Common myeloid progenitor, CD34-positive (primary cell): Measurements from ENCODE around the gene UNCX.
"Not testable (repeated sequence)": the region's sequence is repeated elsewhere in the genome, so short reads cannot be mapped to it uniquely, and the experiment has no call there.

Experiments
- CTCF ChIA-PET: fragments of 350-600 bp; sonication (Branson Sonifier 250); formaldehyde crosslinking; loops from one replicate; lab custom pipeline; 2021; ENCODE audit warnings: antibody characterized with exemption; lab: Charles Lee
- POLR2A ChIA-PET: fragments of 350-600 bp; sonication (Branson Sonifier 250); formaldehyde crosslinking; loops from one replicate; lab custom pipeline; 2021; ENCODE audit warnings: antibody characterized with exemption; lab: Charles Lee
- DNase-seq, 3 donors: peaks; one replicate each; pipeline versions ENCODE4 v3.0.0 to v3.0.0-alpha.2; 2013
- H3K27ac ChIP-seq, 2 experiments: 1 replicate in 1 of 2; 2 replicates in 1 of 2; pipeline ENCODE4 v1.7.0; 2013; ENCODE audit warnings: inconsistent platforms in 2 of 2, low read length in 2 of 2, mild to moderate bottlenecking in 2 of 2, low read depth in 1 of 2, moderate library complexity in 1 of 2; ENCODE audit not compliant: severe bottlenecking in 2 of 2, insufficient read depth in 1 of 2, poor library complexity in 1 of 2
- H3K27me3 ChIP-seq, 5 experiments: replicated peaks in 2 of 5; 1 replicate in 3 of 5; 2 replicates in 2 of 5; pipeline versions ENCODE4 v1.6.1 to v1.7.0; 2013; ENCODE audit warnings: low read length in 4 of 5, mild to moderate bottlenecking in 2 of 5, moderate library complexity in 2 of 5, inconsistent platforms in 1 of 5; ENCODE audit not compliant: insufficient read depth in 5 of 5, control insufficient read depth in 4 of 5
- H3K36me3 ChIP-seq, 4 experiments: 1 replicate in 2 of 4; 2 replicates in 2 of 4; pipeline versions ENCODE4 v1.6.1 to v1.7.0; 2013; ENCODE audit warnings: low read length in 3 of 4, control low read depth in 1 of 4, mild to moderate bottlenecking in 1 of 4; ENCODE audit not compliant: control insufficient read depth in 4 of 4, insufficient read depth in 4 of 4
- H3K4me1 ChIP-seq, 4 experiments: 1 replicate in 3 of 4; 2 replicates in 1 of 4; pipeline versions ENCODE4 v1.6.1 to v1.7.1; 2013; ENCODE audit warnings: low read length in 3 of 4, mild to moderate bottlenecking in 3 of 4, control low read depth in 1 of 4, inconsistent platforms in 1 of 4, moderate library complexity in 1 of 4; ENCODE audit not compliant: control insufficient read depth in 4 of 4, insufficient read depth in 4 of 4; ENCODE audit errors: control extremely low read depth in 1 of 4
- H3K4me3 ChIP-seq, 7 experiments: 1 replicate in 4 of 7; 2 replicates in 3 of 7; pipeline versions ENCODE4 v1.5.1 to v1.7.0; 2013; ENCODE audit warnings: mild to moderate bottlenecking in 7 of 7, low read length in 6 of 7, moderate library complexity in 6 of 7, inconsistent platforms in 2 of 7, low read depth in 2 of 7, control low read depth in 1 of 7; ENCODE audit not compliant: insufficient read depth in 4 of 7, control insufficient read depth in 1 of 7; ENCODE audit errors: extremely low read depth in 1 of 7
- H3K9me3 ChIP-seq, 5 experiments: 1 replicate in 4 of 5; 2 replicates in 1 of 5; pipeline versions ENCODE4 v1.6.1 to v1.7.1; 2013; ENCODE audit warnings: low read length in 4 of 5, mild to moderate bottlenecking in 2 of 5, inconsistent platforms in 1 of 5, low read depth in 1 of 5, moderate library complexity in 1 of 5; ENCODE audit not compliant: control insufficient read depth in 4 of 5, insufficient read depth in 2 of 5; ENCODE audit errors: control extremely low read depth in 1 of 5
- WGBS: methylation state at CpG from one replicate; pipeline ENCODE4 v1.1.5; 2013; ENCODE audit not compliant: insufficient coverage; 5-methylcytosine and 5-hydroxymethylcytosine counted together

Gene UNCX

DNA sequence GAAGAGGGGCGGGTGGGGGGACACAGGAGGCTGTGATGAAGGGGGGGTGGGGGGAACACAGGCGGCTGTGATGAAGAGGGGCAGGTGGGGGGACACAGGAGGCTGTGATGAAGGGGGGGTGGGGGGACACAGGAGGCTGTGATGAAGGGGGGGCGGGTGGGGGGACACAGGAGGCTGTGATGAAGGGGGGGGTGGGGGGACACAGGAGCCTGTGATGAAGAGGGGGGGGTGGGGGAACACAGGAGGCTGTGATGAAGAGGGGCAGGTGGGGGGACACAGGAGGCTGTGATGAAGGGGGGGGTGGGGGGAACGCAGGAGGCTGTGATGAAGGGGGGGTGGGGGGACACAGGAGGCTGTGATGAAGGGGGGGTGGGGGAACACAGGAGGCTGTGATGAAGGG is 36.2 kb upstream of the UNCX start:
- peak in 2 of 3 donors; percentile 23 to 31 for DNase-seq
- H3K27ac ChIP-seq, H3K4me3 ChIP-seq, H3K36me3 ChIP-seq, H3K9me3 ChIP-seq, CTCF ChIA-PET: not testable (repeated sequence)
- peaks cover 2 to 31% (median 5%) of the 10 kb centered on the region in 5 experiments for H3K27me3 ChIP-seq
- POLR2A ChIA-PET = interaction anchor here (0.6 kb wide), 1 partner anchor 206 kb away, joined by 3 read pairs; no protein-coding TSS in a partner anchor
- peaks cover 2 to 22% (median 12%) of the 10 kb centered on the region in 4 experiments for H3K4me1 ChIP-seq
- WGBS = no CpG with 5 or more reads among the region's 4 CpGs

DNA sequence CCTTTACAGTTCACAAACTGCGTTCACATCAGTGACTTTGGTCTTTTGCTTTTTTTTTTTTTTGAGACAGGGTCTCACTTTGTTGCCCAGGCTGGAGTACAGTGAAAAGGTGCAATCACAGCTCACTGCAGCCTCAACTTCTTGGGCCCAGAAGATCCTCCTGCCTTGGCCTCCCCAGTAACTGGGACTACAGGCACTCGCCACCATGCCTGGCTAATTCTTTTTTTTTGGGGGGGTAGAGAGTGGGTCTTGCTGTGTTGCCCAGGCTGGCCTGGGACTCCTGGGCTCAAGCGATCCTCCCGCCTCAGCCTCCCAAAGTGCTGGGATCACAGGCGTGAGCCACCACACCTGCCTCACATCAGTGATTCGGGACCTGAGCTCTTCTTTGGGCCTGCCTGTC is 35.7 kb upstream of the UNCX start:
- Histone ChIP-seq H3K4me1 (peaks cover 0 to 17% (median 9%) of the 10 kb centered on the region in 4 experiments), H3K36me3 (no peaks in the 10 kb centered on the region), H3K9me3 (no peaks in the 10 kb centered on the region), H3K27ac (no peak overlapping the region), H3K4me3 (no peak overlapping the region), H3K27me3 (peaks cover 2 to 36% (median 5%) of the 10 kb centered on the region in 5 experiments)
- WGBS = 94% methylated on average over 5 of the region's 6 CpGs
- CTCF ChIA-PET = no interaction called here
- DNase-seq = no peak
- POLR2A ChIA-PET = interaction anchor here (0.6 kb wide), 1 partner anchor 205 kb away, joined by 3 read pairs; no protein-coding TSS in a partner anchor

DNA sequence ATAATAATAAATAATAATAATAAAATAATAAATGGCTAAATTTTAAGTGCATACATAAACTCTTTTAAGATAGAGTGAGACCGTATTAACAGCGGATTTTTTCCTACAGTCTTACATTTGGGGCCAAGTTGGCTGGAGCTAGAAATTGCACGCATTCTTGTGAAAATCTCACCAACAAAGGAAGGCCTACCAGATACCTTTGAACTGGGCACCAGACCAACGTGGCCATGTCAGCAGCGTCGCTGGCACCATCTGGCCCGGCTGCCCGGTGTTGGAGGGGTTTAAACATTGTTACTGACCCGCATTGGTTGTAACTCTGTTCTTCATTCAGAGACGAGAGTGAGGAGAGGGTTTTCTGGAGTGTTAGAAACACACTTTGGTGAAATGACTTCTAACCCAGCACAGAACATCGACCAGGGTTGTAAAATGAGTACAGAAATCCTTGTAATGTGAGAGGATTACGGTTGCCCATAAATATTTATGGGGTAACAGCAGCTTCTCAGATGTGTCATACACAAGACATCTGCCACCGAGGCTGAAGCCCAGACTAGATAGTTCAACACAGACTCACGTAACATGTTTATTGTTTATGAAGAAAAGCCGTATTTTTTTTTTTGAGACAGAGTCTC is 34.6 kb upstream of the UNCX start:
- Histone ChIP-seq H3K4me3 (no peak overlapping the region), H3K9me3 (no peaks in the 10 kb centered on the region), H3K36me3 (no peaks in the 10 kb centered on the region), H3K27ac (no peak overlapping the region), H3K4me1 (peaks cover 0 to 8% (median 0%) of the 10 kb centered on the region in 4 experiments), H3K27me3 (peaks cover 2 to 36% (median 5%) of the 10 kb centered on the region in 5 experiments)
- 69% methylated on average over 4 of the region's 15 CpGs for WGBS
- CTCF ChIA-PET = no interaction called here
- no peak for DNase-seq
- POLR2A ChIA-PET = no interaction called here

DNA sequence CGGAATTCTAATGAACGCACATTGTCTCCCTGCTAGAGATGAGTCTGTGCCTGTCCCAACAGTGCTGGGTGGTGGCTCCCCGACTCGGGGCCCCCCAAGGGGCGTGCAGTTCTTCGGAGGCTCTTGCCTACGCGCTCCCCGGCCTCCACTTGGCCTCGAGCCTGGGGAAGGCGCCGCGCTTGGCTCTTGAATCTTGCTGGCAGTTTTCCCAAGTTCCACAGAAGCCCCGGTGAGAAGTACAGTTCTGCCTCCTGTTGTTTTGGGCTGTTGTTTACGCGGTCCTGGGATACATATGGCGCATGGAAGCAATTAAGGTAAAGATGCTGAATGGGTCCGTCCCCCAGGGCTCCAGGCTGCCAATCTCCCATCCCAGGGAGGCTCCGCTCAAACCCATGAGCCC is 32.6 kb upstream of the UNCX start:
- no peak overlapping the region for H3K27ac ChIP-seq
- H3K9me3 ChIP-seq = no peaks in the 10 kb centered on the region
- H3K36me3 ChIP-seq = no peaks in the 10 kb centered on the region
- H3K4me3 ChIP-seq = no peak overlapping the region
- 90% methylated on average over 19 of the region's 19 CpGs for WGBS
- peaks cover 1 to 25% (median 5%) of the 10 kb centered on the region in 5 experiments for H3K27me3 ChIP-seq
- no peaks in the 10 kb centered on the region for H3K4me1 ChIP-seq
- DNase-seq = no peak
- CTCF ChIA-PET = interaction anchor here (0.8 kb wide), 1 partner anchor 27 kb away, joined by 3 read pairs; no protein-coding TSS in a partner anchor
- POLR2A ChIA-PET = no interaction called here

DNA sequence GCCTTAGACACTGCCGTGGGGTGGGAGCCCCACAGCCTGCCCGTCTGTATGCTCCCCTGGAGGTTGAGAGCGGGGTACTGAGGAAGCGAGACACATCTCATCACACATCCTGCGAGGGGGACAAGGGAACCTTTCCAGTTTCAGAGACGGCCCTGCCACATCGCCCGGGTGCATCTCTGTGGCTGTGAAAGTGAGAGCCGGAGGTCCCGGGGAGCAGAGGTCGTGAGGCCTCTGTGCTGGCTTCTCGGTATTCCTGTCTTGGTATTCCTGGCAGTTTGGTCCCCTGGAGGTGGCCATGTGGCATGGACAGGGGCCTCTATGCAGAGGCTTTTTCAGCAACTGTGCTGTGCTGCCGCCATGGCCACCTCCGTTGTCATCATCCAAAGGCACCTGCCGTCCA is 30.8 kb upstream of the UNCX start:
- ChIA-PET POLR2A (no interaction called here), CTCF (no interaction called here)
- DNase-seq = no peak
- peaks cover 0 to 18% (median 5%) of the 10 kb centered on the region in 5 experiments for H3K27me3 ChIP-seq
- 92% methylated on average over 12 of the region's 15 CpGs for WGBS
- H3K9me3 ChIP-seq = no peaks in the 10 kb centered on the region
- no peak overlapping the region for H3K4me3 ChIP-seq
- no peak overlapping the region for H3K27ac ChIP-seq
- H3K4me1 ChIP-seq = no peaks in the 10 kb centered on the region
- H3K36me3 ChIP-seq = no peaks in the 10 kb centered on the region

DNA sequence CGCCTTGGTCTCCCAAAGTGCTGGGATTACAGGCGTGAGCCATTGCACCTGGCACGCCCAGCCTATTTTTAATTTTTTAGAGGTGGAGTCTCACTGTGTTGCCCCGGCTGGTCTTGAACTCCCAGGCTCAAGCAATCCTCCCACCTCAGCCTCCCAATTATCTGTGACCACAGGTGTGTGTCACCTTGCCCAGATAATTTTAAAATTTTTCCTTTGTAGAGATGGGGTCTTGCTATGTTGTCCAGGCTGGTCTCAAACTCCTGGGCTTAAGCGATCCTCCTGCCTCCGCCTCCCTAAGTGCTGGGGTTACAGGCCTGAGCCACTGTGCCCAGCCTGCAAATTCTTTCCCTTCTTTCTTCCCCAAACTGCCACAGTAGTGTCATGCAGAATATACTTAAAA is 29.8 kb upstream of the UNCX start:
- 100% methylated on average over 3 of the region's 6 CpGs for WGBS
- peaks cover 0 to 18% (median 5%) of the 10 kb centered on the region in 5 experiments for H3K27me3 ChIP-seq

DNA sequence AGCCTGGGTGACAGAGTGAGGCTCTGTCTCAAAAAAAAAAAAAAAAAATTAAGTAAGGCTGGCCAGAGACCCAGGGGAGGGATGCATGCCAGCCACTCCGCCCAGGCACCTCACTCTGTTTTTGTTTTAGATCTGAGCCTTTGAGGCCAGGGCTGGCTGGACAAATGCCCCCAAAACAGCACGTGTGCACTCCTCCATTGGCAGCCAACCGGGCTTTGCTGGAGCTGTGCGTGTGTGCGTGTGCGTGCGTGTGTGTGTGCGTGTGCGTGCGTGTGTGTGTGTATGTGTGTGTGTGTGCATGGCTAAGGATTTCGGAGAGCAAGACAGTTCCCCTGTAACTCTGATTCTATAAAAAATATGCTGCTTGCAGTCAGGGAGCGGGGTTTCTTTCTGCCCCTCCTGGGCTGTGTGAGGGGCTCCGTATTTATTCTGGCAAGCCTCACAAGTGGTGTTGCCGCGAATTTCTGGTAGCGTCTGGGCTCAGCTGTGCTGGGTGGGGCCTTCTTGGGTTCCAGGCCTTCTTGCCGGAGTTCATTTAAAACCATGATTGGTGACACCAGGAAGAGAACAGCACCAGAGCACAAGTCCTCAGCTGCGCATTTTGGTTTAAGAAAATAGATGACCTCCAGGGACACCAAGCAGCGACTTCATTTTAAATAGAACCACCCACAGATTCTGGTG is 28.1 kb upstream of the UNCX start:
- H3K4me3 ChIP-seq = no peak overlapping the region
- CTCF ChIA-PET = no interaction called here
- H3K27ac ChIP-seq = no peak overlapping the region
- H3K36me3 ChIP-seq = no peaks in the 10 kb centered on the region
- POLR2A ChIA-PET = interaction anchor here (0.6 kb wide), 1 partner anchor 12 kb away, joined by 4 read pairs; no protein-coding TSS in a partner anchor
- H3K9me3 ChIP-seq = no peaks in the 10 kb centered on the region
- H3K4me1 ChIP-seq = no peaks in the 10 kb centered on the region
- H3K27me3 ChIP-seq = peaks cover 0 to 31% (median 6%) of the 10 kb centered on the region in 5 experiments
- 80% methylated on average over 7 of the region's 19 CpGs for WGBS
- no peak for DNase-seq

More for the DNA sequence above, 29.8 kb upstream of the UNCX start:
- H3K9me3 ChIP-seq, H3K4me1 ChIP-seq, H3K4me3 ChIP-seq, H3K36me3 ChIP-seq, DNase-seq, POLR2A ChIA-PET, CTCF ChIA-PET, H3K27ac ChIP-seq: not testable (repeated sequence)
